Testis (tissue), 3 donors: ENCODE results near the gene KRTAP22-1. TPM values are rescaled to one million over a fixed set of nuclear protein-coding genes. Genes with fewer than 3 reads are reported as not detected.

Experiments
- DNase-seq: peaks from one replicate; pipeline ENCODE4 v3.0.0-alpha.2; 2019
- H3K27ac ChIP-seq, 2 donors: fragments of 200-600 bp; sonication (generic); one replicate each; pipeline ENCODE4 v1.5.1; 2019
- H3K27me3 ChIP-seq: fragments of 200-600 bp; sonication (generic); one replicate; pipeline ENCODE4 v1.5.1; 2019
- H3K36me3 ChIP-seq: fragments of 200-600 bp; sonication (generic); one replicate; pipeline ENCODE4 v1.5.1; 2017; ENCODE audit warnings: low read depth; ENCODE audit errors: missing control alignments
- H3K4me1 ChIP-seq: fragments of 200-600 bp; sonication (generic); one replicate; pipeline ENCODE4 v1.5.1; 2019
- H3K4me3 ChIP-seq, 2 donors: fragments of 200-600 bp; sonication (generic); one replicate each; pipeline ENCODE4 v1.5.1; 2017 to 2019
- H3K9me3 ChIP-seq: fragments of 200-600 bp; sonication (generic); one replicate; pipeline ENCODE4 v1.5.1; 2017
- POLR2A ChIP-seq: fragments of 450-650 bp; IDR thresholded peaks from one replicate; pipeline ENCODE4 v1.6.1; 2017; ENCODE audit warnings: antibody characterized with exemption, mild to moderate bottlenecking, moderate library complexity
- WGBS, 2 donors: methylation state at CpG; one replicate each; pipeline ENCODE4 v1.1.5; 2018; 5-methylcytosine and 5-hydroxymethylcytosine counted together
- intact Hi-C: fragments of 100-400 bp; cut with DNase I; formaldehyde crosslinking; loops from one replicate; pipeline ENCODE4 v1.15.1; 2023; ENCODE audit warnings: low total_unique reads
- polyA plus RNA-seq: library from polyadenylated mRNA; stranded (reverse); fragments of 350-450 nt; fragmentation: Illumina TruSeq; extraction: RNeasy Lipid Tissue Mini Kit (QIAGEN cat#74804); gene quantifications from one replicate; pipeline ENCODE4 v1.2.3, GENCODE V29; 2014; ENCODE audit warnings: low read depth, low replicate concordance; ENCODE audit not compliant: insufficient read depth
- total RNA-seq, 2 donors: library from RNA; depleted of rRNA; stranded (reverse); fragments of >200 nt; gene quantifications; one replicate each; pipeline ENCODE4 v1.2.3, GENCODE V29; 2016
- TF ChIP-seq, protein P1 (sequence below), 3 experiments: fragments of 450-650 bp in 2 of 3; fragments of 200-600 bp in 1 of 3; sonication (generic) in 1 of 3; IDR thresholded peaks; one replicate each; pipeline ENCODE4 v1.5.1; 2016 to 2019; ENCODE audit warnings: antibody characterized with exemption in 3 of 3, mild to moderate bottlenecking in 2 of 3, moderate library complexity in 1 of 3

Gene KRTAP22-1
- total and polyA plus RNA-seq, 3 donors from 2014 or later, result not detected

DNA sequence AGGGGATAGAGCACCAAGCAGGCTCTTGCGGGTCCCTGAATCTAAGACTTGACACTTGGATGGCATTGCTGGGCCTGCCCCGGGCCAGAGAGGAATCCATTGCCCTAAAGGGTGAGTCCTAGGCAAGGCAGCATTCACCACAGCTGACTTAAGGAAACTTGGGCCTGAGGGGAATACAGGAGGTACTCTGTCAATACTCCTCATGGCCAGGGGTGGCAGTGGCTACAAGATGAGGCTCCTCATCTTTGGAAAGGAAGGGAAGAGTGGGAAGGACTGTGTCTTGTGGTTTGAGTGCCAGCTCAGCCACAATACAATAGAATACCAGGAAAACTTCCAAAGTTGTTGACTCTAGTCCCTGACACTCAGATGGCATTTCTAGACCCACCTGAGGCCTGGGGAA is 5.1 kb downstream of the KRTAP22-1 start:
- 82 to 91% methylated on average over 2 of the region's 2 CpGs for WGBS, 2 donors
- Histone ChIP-seq H3K4me3 (no peak overlapping the region), H3K27ac (no peak overlapping the region), H3K4me1 (no peaks in the 10 kb centered on the region), H3K36me3 (no peaks in the 10 kb centered on the region), H3K9me3 (no peaks in the 10 kb centered on the region), H3K27me3 (no peaks in the 10 kb centered on the region)
- TF ChIP-seq, protein P1, sequence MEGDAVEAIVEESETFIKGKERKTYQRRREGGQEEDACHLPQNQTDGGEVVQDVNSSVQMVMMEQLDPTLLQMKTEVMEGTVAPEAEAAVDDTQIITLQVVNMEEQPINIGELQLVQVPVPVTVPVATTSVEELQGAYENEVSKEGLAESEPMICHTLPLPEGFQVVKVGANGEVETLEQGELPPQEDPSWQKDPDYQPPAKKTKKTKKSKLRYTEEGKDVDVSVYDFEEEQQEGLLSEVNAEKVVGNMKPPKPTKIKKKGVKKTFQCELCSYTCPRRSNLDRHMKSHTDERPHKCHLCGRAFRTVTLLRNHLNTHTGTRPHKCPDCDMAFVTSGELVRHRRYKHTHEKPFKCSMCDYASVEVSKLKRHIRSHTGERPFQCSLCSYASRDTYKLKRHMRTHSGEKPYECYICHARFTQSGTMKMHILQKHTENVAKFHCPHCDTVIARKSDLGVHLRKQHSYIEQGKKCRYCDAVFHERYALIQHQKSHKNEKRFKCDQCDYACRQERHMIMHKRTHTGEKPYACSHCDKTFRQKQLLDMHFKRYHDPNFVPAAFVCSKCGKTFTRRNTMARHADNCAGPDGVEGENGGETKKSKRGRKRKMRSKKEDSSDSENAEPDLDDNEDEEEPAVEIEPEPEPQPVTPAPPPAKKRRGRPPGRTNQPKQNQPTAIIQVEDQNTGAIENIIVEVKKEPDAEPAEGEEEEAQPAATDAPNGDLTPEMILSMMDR (IDR thresholded peaks at IDR 0.05), result no peak
- no peak for TF ChIP-seq POLR2A
- no peak for DNase-seq
- intact Hi-C loops, result no loop called here

DNA sequence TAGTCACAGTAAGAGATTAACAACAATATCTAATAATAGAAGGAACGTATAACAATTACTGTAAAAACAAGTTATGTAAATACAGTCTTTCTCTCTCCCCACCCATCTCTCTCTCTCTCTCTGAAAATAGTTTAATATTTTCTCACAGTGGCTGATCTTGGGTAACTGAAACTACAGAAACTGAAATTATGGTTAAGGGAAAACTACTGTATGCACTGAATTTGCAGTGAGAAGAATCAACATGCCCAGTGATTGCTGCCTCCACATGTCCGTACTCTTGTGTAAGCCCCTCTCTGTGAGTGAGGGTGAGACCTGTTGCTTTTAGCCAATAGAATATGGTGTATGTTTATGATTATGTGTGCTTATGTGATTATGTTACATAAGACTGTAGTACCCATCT is 11.2 kb downstream of the KRTAP22-1 start:
- H3K4me1 ChIP-seq, result no peaks in the 10 kb centered on the region
- no peaks in the 10 kb centered on the region for H3K27me3 ChIP-seq
- H3K4me3 ChIP-seq, result no peak overlapping the region
- no peaks in the 10 kb centered on the region for H3K9me3 ChIP-seq
- WGBS, 2 donors, result 83 to 90% methylated on average over 2 of the region's 2 CpGs
- no peak for TF ChIP-seq POLR2A
- TF ChIP-seq, protein P1 (IDR thresholded peaks at IDR 0.05), result no peak
- DNase-seq, result no peak
- no peak overlapping the region for H3K27ac ChIP-seq
- no peaks in the 10 kb centered on the region for H3K36me3 ChIP-seq
- intact Hi-C loops, result no loop called here

DNA sequence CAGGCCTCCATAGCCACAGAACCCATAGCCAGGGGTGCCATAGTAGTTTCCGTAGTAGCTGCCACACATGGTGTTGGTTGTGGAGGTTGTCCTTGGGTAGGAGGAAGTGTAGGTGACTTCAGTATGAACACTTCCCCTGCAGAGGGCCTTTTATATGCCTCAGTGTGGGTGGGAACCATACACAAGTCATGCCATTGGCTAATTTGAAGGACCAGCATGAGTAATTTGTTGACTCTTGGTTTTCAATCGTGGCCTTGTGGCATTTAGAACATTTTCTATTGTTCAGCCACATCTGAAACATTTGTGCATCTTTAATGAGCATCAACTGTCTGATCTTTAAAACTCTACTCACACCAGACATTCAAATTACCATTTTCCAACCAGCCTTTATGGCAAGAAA is 12.9 kb downstream of the KRTAP22-1 start, which contains the start of gene KRTAP6-1:
Gene KRTAP6-1 (minus strand): TSS at position 95 of the 400 bp plus-strand sequence. CDS start 26 bp downstream, at position 69.
- H3K27ac ChIP-seq, result no peak within 1 kb of the TSS
- no peak for TF ChIP-seq POLR2A
- TF ChIP-seq, protein P1 (IDR thresholded peaks at IDR 0.05), result no peak
- no peaks in the 10 kb centered on the region for H3K4me1 ChIP-seq
- WGBS, 2 donors, result 78 to 85% methylated on average over 2 of the region's 2 CpGs
- H3K4me3 ChIP-seq, result no peak within 1 kb of the TSS
- no peaks in the 10 kb centered on the region for H3K27me3 ChIP-seq
- no peak for DNase-seq
- no peaks in the 10 kb centered on the region for H3K36me3 ChIP-seq
- intact Hi-C loops, result no loop called here
- H3K9me3 ChIP-seq, result no peaks in the 10 kb centered on the region

DNA sequence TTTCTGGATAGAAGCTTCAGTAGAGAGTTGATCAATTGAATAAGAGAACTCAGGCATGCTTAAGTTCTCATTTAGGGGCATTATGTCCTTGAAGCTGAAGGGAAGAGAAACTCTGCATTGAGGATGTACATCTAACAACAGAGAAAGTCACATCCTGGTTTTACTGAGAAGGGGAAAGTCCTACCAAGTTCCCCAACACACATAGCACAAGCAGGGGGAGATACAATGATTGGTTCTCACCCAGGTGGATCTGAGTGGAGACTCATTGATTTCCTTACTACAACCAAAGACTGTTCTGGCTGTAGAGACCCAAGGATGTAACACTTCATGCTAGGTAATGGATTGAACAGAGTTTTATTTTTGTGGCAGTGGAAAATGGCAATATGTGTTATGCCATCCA is 14.3 kb downstream of the KRTAP22-1 start:
- no peak for TF ChIP-seq POLR2A
- TF ChIP-seq, protein P1 (IDR thresholded peaks at IDR 0.05), result no peak

DNA sequence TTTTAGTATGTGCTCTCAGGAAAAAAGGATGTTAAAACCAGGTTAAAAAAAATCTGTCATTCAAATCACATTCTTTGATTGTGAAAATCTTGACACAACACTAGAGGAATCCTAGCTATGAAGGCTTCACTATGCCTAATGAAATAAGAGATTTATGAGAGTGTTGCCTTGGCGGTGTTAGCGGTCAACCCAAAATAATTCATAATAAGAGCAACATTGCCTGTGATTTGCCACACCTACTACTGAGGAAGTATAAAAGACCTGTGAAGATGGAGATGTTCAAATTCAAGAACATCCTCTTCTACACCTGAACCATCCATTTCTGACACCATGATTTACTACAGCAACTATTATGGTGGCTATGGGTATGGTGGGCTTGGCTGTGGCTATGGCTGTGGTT is 15.2 kb downstream of the KRTAP22-1 start, which contains the start of gene KRTAP20-1:
Gene KRTAP20-1 (plus strand): TSS at position 301 of the 400 bp plus-strand sequence. CDS start 30 bp downstream, at position 331.
- H3K27me3 ChIP-seq, result no peaks in the 10 kb centered on the region
- H3K36me3 ChIP-seq, result no peaks in the 10 kb centered on the region
- H3K4me3 ChIP-seq, result no peak within 1 kb of the TSS
- H3K9me3 ChIP-seq, result no peaks in the 10 kb centered on the region
- TF ChIP-seq, protein P1 (IDR thresholded peaks at IDR 0.05), result no peak
- TF ChIP-seq POLR2A, result no peak
- no peaks in the 10 kb centered on the region for H3K4me1 ChIP-seq
- DNase-seq, result no peak
- intact Hi-C loops, result no loop called here
- 81 to 92% methylated on average over 2 of the region's 2 CpGs for WGBS, 2 donors
- no peak within 1 kb of the TSS for H3K27ac ChIP-seq

More for the DNA sequence above, 14.3 kb downstream of the KRTAP22-1 start:
- Histone ChIP-seq H3K4me3 (no peak overlapping the region), H3K4me1 (no peaks in the 10 kb centered on the region), H3K9me3 (no peaks in the 10 kb centered on the region), H3K27me3 (no peaks in the 10 kb centered on the region), H3K36me3 (no peaks in the 10 kb centered on the region), H3K27ac (no peak overlapping the region)
- intact Hi-C loops, result no loop called here
- DNase-seq, result no peak
